Tibial nerve (tissue), 4 donors: ENCODE measurements around the gene C4orf36. TPM values are rescaled to one million over a fixed set of nuclear protein-coding genes. Genes with fewer than 3 reads are reported as not detected.

ENCODE experiments used
- DNase-seq, 2 donors: peaks; one replicate each; pipeline ENCODE4 v3.0.0-alpha.2; 2019; ENCODE audit warnings: low spot score in 2 of 2
- H3K27ac ChIP-seq, 4 donors: fragments of 200-600 bp; sonication (generic) in 3 of 4; one replicate each; pipeline ENCODE4 v1.5.1; 2017 to 2019; ENCODE audit warnings: mild to moderate bottlenecking in 1 of 4
- H3K27me3 ChIP-seq, 2 donors: fragments of 200-600 bp; sonication (generic) in 1 of 2; one replicate each; pipeline versions ENCODE4 v1.5.1 to v1.6.0; 2017 to 2019
- H3K36me3 ChIP-seq, 3 donors: fragments of 200-600 bp; sonication (generic); one replicate each; pipeline ENCODE4 v1.5.1; 2018 to 2019
- H3K4me1 ChIP-seq, 4 donors: fragments of 200-600 bp; sonication (generic) in 3 of 4; one replicate each; pipeline ENCODE4 v1.5.1; 2017 to 2019
- H3K4me3 ChIP-seq, 4 donors: fragments of 200-600 bp; sonication (generic) in 3 of 4; one replicate each; pipeline ENCODE4 v1.5.1; 2017 to 2019; ENCODE audit warnings: mild to moderate bottlenecking in 1 of 4, moderate library complexity in 1 of 4
- H3K9me3 ChIP-seq, 4 donors: fragments of 200-600 bp; sonication (generic) in 3 of 4; one replicate each; pipeline ENCODE4 v1.5.1; 2017 to 2019
- EP300 ChIP-seq, 2 donors: sonication (generic); formaldehyde crosslinking; IDR thresholded peaks; one replicate each; pipeline ENCODE4 v1.6.1; 2017; ENCODE audit warnings: antibody characterized with exemption in 2 of 2, mild to moderate bottlenecking in 1 of 2
- POLR2A ChIP-seq, 2 donors: fragments of 450-650 bp; IDR thresholded peaks; one replicate each; pipeline ENCODE4 v1.6.1; 2017; ENCODE audit warnings: antibody characterized with exemption in 2 of 2, mild to moderate bottlenecking in 2 of 2, moderate library complexity in 2 of 2
- WGBS, 2 donors: methylation state at CpG; one replicate each; pipeline ENCODE4 v1.1.5; 2018; 5-methylcytosine and 5-hydroxymethylcytosine counted together
- total RNA-seq, 4 donors: library from RNA; depleted of rRNA; stranded (reverse); fragments of >200 nt; gene quantifications; one replicate each; pipeline ENCODE4 v1.1.0, GENCODE V29; 2016
- TF ChIP-seq, protein P1 (sequence below), 5 experiments: fragments of 200-600 bp in 3 of 5; fragments of 450-650 bp in 2 of 5; sonication (generic) in 3 of 5; IDR thresholded peaks; one replicate each; pipeline ENCODE4 v1.5.1; 2016 to 2019; ENCODE audit warnings: antibody characterized with exemption in 5 of 5, mild to moderate bottlenecking in 3 of 5, moderate library complexity in 2 of 5

C4orf36 gene
- total RNA-seq, 4 donors from 2014 or later: 0.66 to 5.3 (median 3.4) TPM

DNA sequence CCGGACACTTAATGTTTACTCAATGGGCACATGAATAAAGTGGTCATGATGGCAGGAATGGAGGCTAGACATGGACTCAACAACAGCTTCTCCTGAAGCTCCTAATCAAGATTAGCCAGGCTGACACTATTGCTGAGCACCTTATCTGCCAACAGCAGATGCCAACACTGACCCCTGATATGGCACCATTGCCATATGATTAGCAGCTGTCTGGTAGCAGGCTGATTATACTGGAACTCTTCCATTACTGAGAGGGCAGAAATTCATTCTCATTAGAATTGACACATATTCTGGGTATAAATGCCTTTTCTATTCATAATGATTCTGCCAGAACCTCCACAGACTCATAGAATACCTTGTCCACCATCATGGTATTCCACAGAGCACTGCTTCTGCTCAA is 24.2 kb upstream of the C4orf36 start:
- H3K36me3 ChIP-seq: no peaks in the 10 kb centered on the region
- no peak overlapping the region for H3K27ac ChIP-seq
- no peaks in the 10 kb centered on the region for H3K27me3 ChIP-seq
- no peak overlapping the region for H3K4me3 ChIP-seq
- H3K4me1 ChIP-seq: peaks cover 0 to 3% (median 0%) of the 10 kb centered on the region in 4 donors
- no peak for DNase-seq
- 0% methylated on average over 1 of the region's 1 CpG for WGBS, 2 donors
- no peaks in the 10 kb centered on the region for H3K9me3 ChIP-seq
- TF ChIP-seq POLR2A (IDR thresholded peaks at IDR 0.05) (no peak), EP300 (IDR thresholded peaks at IDR 0.05) (no peak)
- TF ChIP-seq, protein P1, sequence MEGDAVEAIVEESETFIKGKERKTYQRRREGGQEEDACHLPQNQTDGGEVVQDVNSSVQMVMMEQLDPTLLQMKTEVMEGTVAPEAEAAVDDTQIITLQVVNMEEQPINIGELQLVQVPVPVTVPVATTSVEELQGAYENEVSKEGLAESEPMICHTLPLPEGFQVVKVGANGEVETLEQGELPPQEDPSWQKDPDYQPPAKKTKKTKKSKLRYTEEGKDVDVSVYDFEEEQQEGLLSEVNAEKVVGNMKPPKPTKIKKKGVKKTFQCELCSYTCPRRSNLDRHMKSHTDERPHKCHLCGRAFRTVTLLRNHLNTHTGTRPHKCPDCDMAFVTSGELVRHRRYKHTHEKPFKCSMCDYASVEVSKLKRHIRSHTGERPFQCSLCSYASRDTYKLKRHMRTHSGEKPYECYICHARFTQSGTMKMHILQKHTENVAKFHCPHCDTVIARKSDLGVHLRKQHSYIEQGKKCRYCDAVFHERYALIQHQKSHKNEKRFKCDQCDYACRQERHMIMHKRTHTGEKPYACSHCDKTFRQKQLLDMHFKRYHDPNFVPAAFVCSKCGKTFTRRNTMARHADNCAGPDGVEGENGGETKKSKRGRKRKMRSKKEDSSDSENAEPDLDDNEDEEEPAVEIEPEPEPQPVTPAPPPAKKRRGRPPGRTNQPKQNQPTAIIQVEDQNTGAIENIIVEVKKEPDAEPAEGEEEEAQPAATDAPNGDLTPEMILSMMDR (IDR thresholded peaks at IDR 0.05): no peak

DNA sequence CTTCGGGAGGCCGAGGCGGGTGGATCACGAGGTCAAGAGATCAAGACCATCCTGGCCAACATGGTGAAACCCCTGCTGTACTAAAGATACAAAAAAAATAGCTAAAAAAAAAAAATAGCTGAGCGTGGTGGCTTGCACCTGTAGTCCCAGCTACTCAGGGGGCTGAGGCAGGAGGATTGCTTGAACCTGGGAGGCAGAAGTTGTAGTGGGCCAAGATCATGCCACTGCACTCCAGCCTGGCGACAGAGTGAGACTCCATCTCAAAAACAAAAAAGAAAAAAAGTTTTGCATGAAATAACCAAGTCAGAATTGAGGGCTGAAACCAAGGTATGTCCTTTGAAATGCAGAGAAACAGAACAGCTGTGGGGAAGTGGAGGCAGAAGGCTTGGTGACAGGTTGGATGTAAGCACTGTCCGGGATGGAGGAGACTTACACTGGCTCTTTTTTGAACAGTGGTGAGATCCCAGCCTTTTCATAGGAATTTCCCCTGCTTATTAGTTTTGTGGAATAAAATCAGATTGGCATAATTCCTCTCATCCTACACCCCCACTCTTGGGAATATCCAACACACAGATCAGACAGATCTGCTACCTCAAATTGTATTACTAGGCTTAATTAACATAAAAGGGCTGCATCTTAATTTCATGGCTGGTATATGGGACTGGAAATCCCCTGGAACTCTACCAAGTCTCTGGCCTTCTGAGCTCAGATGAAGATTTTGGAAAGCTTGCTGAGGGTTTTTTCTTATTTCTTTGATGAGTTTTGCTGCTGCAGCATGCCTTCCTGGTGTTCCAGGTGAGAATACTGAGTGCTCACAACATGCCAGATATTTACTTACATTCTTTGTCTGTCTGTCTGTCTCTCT is 18.8 kb upstream of the C4orf36 start:
- no peaks in the 10 kb centered on the region for H3K36me3 ChIP-seq
- TF ChIP-seq, protein P1 (IDR thresholded peaks at IDR 0.05): no peak
- TF ChIP-seq EP300 (IDR thresholded peaks at IDR 0.05) (no peak), POLR2A (IDR thresholded peaks at IDR 0.05) (no peak)
- H3K9me3 ChIP-seq: no peaks in the 10 kb centered on the region
- no peaks in the 10 kb centered on the region for H3K27me3 ChIP-seq
- DNase-seq: no peak
- WGBS, 2 donors: 79 to 84% methylated on average over 7 of the region's 7 CpGs
- no peak overlapping the region for H3K4me3 ChIP-seq
- peaks cover 0 to 40% (median 9%) of the 10 kb centered on the region in 4 donors for H3K4me1 ChIP-seq
- H3K27ac ChIP-seq: no peak overlapping the region

DNA sequence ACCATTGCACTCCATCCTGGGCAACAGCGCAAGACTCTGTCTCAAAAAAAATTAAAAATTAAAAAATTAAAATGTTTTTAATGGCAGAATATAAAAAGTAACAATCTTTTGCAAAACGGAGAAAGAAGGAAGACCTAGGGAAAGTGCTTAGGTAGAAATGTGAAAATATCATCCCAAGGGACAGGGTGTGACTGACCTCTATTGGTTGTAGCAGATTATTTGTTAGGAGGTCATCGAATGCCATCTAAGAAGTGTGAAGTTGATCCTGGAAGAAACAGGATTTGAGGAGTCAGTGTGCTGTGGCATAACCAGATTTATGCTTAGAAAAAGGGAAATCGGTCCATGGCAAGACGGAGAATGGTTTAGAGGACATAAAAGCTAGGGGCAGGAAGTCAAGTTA is 18.1 kb upstream of the C4orf36 start:
- TF ChIP-seq EP300 (IDR thresholded peaks at IDR 0.05) (no peak), POLR2A (IDR thresholded peaks at IDR 0.05) (no peak)
- TF ChIP-seq, protein P1 (IDR thresholded peaks at IDR 0.05): no peak
- WGBS, 2 donors: 81 to 87% methylated on average over 5 of the region's 5 CpGs
- Histone ChIP-seq H3K4me1 (peaks cover 0 to 40% (median 9%) of the 10 kb centered on the region in 4 donors), H3K9me3 (no peaks in the 10 kb centered on the region), H3K27ac (no peak overlapping the region), H3K27me3 (no peaks in the 10 kb centered on the region), H3K4me3 (no peak overlapping the region), H3K36me3 (no peaks in the 10 kb centered on the region)
- no peak for DNase-seq

DNA sequence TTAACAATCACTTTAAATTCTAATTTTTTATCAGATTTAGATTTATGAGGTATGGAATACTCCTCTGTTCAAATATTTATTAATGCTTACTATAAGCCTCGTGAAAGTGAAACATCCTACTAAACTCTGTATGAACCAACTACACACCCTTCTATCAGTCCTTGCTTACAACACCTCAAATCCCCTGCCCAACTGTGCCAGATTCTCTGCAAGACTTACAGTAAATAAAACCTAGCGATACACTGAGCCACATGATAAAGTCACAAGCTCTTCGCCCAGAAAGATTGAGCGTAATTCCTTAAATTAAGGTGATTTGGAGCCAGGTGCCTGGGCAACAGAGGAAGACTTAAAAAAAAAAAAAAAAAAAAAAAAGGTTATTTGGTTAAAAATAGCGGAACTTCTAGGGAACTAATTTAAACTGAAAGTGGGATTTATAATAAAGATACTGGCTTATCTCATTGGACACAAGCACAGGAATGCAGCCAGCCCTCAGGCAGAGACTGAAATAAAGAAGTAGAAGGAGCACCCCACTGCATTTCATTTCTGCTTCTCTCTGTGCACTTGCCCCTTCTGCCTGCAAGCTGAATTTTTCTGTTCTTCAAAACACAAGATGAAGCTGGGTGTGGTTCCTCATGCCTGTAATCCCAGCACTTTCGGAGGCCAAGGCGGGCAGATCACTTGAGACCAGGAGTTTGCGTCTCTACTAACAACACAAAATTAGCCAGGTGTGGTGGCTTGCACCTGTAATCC is 17.5 kb upstream of the C4orf36 start:
- Histone ChIP-seq H3K9me3 (no peaks in the 10 kb centered on the region), H3K27me3 (no peaks in the 10 kb centered on the region), H3K4me1 (peaks cover 0 to 41% (median 9%) of the 10 kb centered on the region in 4 donors), H3K36me3 (no peaks in the 10 kb centered on the region), H3K4me3 (no peak overlapping the region), H3K27ac (no peak overlapping the region)
- no peak for DNase-seq
- TF ChIP-seq POLR2A (IDR thresholded peaks at IDR 0.05): no peak
- 82 to 88% methylated on average over 8 of the region's 8 CpGs for WGBS, 2 donors

DNA sequence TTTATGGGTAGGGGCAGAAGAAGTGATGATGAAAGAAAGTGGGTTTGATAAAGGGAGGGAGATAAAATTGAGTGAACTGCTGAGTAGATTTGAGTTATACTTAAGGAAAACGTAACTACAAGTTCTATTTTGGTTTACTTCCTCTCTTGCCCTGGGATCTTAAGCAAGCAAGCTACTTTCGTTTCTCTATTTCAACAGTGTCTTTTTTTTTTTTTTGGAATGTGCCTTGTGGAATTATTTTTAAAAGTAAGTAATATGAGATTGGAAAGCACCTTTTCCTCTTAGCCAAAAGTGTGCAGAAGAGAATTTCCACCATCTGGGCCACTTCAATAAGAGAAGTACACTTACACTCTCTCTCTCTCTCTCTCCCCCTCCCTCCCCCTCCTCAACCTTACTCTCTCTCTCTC is 16.0 kb upstream of the C4orf36 start:
- H3K36me3 ChIP-seq: no peaks in the 10 kb centered on the region
- H3K4me3 ChIP-seq: no peak overlapping the region
- no peaks in the 10 kb centered on the region for H3K27me3 ChIP-seq
- WGBS, 2 donors: 17 to 22% methylated on average over 2 of the region's 2 CpGs
- peak in 1 of 2 donors; percentile 27 for TF ChIP-seq EP300 (IDR thresholded peaks at IDR 0.05)
- TF ChIP-seq, protein P1 (IDR thresholded peaks at IDR 0.05): no peak
- peaks cover 0 to 45% (median 9%) of the 10 kb centered on the region in 4 donors for H3K4me1 ChIP-seq
- H3K9me3 ChIP-seq: no peaks in the 10 kb centered on the region
- peak overlapping the region in 3 of 4 donors; percentile 14 to 52 (median 52) for H3K27ac ChIP-seq
- no peak for DNase-seq
